ENCODE data around the gene INAFM1. TPM values are rescaled to one million over a fixed set of nuclear protein-coding genes. Genes with fewer than 3 reads are reported as not detected.

INAFM1 gene
- total and polyA plus RNA-seq, 2 experiments from 2014 or later: 1.9 to 11.9 TPM

DNA sequence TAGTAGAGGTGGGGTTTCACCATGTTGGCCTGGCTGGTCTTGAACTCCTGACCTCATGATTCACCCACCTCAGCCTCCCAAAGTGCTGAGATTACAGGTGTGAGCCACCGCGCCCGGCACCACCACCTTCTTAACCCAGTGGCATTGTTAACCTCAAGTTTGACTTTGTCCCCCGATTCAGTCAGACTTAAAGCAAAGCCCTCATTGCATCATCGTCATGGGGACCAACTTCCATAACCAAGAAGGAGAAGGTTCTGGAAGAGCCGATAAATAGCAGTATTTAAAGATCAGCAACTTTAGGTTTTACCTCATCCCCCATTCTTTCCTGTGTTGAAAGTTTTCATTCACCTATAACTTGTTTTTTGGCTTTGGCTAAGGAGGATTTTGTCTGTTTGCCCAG lies 6.7 kb upstream of the INAFM1 start:
- H3K4me2 ChIP-seq: no peak overlapping the region
- no peaks in the 10 kb centered on the region for H3K9me3 ChIP-seq (ENCODE audit: low read depth)
- no peaks in the 10 kb centered on the region for H4K20me1 ChIP-seq (ENCODE audit: insufficient read depth, poor library complexity, severe bottlenecking)
- peaks cover 6% of the 10 kb centered on the region for H3K4me1 ChIP-seq (ENCODE audit: insufficient read depth)
- H3K9me2 ChIP-seq (replicated peaks; ENCODE audit: insufficient read depth): no peaks in the 10 kb centered on the region
- WGBS (ENCODE audit: low lambda C conversion rate, missing lambda C conversion rate): 78% methylated on average over 6 of the region's 6 CpGs
- no peak for DNase-seq (ENCODE audit: low spot score)
- no peaks in the 10 kb centered on the region for H3K27me3 ChIP-seq
- peaks cover 2% of the 10 kb centered on the region for H3K79me2 ChIP-seq
- no peak overlapping the region for H3K4me3 ChIP-seq
- H3K27ac ChIP-seq: no peak overlapping the region
- H2AFZ ChIP-seq: no peak overlapping the region
- H3K36me3 ChIP-seq (replicated peaks; ENCODE audit: insufficient read depth, low read depth): no peaks in the 10 kb centered on the region
- TF ChIP-seq EZH2 (IDR thresholded peaks at IDR 0.05; ENCODE audit: borderline replicate concordance) (no peak), EZH2phosphoT487 (IDR thresholded peaks at IDR 0.05; ENCODE audit: low read depth, severe bottlenecking, unreplicated experiment) (no peak)
- TF ChIP-seq, protein P1, sequence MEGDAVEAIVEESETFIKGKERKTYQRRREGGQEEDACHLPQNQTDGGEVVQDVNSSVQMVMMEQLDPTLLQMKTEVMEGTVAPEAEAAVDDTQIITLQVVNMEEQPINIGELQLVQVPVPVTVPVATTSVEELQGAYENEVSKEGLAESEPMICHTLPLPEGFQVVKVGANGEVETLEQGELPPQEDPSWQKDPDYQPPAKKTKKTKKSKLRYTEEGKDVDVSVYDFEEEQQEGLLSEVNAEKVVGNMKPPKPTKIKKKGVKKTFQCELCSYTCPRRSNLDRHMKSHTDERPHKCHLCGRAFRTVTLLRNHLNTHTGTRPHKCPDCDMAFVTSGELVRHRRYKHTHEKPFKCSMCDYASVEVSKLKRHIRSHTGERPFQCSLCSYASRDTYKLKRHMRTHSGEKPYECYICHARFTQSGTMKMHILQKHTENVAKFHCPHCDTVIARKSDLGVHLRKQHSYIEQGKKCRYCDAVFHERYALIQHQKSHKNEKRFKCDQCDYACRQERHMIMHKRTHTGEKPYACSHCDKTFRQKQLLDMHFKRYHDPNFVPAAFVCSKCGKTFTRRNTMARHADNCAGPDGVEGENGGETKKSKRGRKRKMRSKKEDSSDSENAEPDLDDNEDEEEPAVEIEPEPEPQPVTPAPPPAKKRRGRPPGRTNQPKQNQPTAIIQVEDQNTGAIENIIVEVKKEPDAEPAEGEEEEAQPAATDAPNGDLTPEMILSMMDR (IDR thresholded peaks at IDR 0.05; ENCODE audit: poor library complexity): no peak

GRCh38 chr19:47269596-47269995 lies 5.1 kb upstream of the INAFM1 start:
- no peak overlapping the region for H3K27ac ChIP-seq
- TF ChIP-seq EZH2 (IDR thresholded peaks at IDR 0.05; ENCODE audit: borderline replicate concordance) (no peak), EZH2phosphoT487 (IDR thresholded peaks at IDR 0.05; ENCODE audit: low read depth, severe bottlenecking, unreplicated experiment) (no peak)
- TF ChIP-seq, protein P1 (IDR thresholded peaks at IDR 0.05; ENCODE audit: poor library complexity): no peak
- no peak for DNase-seq (ENCODE audit: low spot score)
- no peaks in the 10 kb centered on the region for H4K20me1 ChIP-seq (ENCODE audit: insufficient read depth, poor library complexity, severe bottlenecking)
- 94% methylated on average over 7 of the region's 7 CpGs for WGBS (ENCODE audit: low lambda C conversion rate, missing lambda C conversion rate)
- no peak overlapping the region for H3K4me2 ChIP-seq
- no peaks in the 10 kb centered on the region for H3K9me2 ChIP-seq (replicated peaks; ENCODE audit: insufficient read depth)
- H3K36me3 ChIP-seq (replicated peaks; ENCODE audit: insufficient read depth, low read depth): no peaks in the 10 kb centered on the region
- no peak overlapping the region for H2AFZ ChIP-seq
- H3K4me3 ChIP-seq: no peak overlapping the region
- H3K9me3 ChIP-seq (ENCODE audit: low read depth): no peaks in the 10 kb centered on the region
- no peaks in the 10 kb centered on the region for H3K27me3 ChIP-seq
- H3K4me1 ChIP-seq (ENCODE audit: insufficient read depth): peaks cover 6% of the 10 kb centered on the region
- H3K79me2 ChIP-seq: peaks cover 2% of the 10 kb centered on the region

DNA sequence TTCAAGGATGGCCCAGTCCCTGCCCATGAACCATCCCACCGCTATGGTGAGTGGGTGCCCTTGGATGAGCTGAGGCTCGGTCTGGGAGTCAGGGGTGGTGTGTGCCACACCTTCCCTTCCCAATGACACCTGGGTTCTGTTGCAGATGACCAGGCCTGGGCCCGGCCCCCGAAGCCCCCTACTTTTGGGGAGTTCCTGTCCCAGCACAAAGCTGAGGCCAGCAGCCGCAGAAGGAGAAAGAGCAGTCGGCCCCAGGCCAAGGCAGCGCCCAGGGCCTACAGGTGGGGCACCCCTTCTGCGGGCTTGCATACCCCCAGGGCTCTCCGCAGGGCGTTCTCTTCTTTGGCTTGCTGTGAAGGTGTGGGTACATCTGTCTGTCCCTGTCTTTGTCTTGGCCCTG lies 4.3 kb upstream of the INAFM1 start:
- Histone ChIP-seq H3K4me1 (ENCODE audit: insufficient read depth) (peaks cover 11% of the 10 kb centered on the region), H3K27ac (no peak overlapping the region), H3K36me3 (replicated peaks; ENCODE audit: insufficient read depth, low read depth) (no peaks in the 10 kb centered on the region), H3K27me3 (no peaks in the 10 kb centered on the region), H3K79me2 (peaks cover 4% of the 10 kb centered on the region), H3K4me2 (no peak overlapping the region), H3K4me3 (no peak overlapping the region), H4K20me1 (ENCODE audit: insufficient read depth, poor library complexity, severe bottlenecking) (peaks cover 6% of the 10 kb centered on the region), H2AFZ (no peak overlapping the region), H3K9me3 (ENCODE audit: low read depth) (no peaks in the 10 kb centered on the region), H3K9me2 (replicated peaks; ENCODE audit: insufficient read depth) (no peaks in the 10 kb centered on the region)
- TF ChIP-seq EZH2phosphoT487 (IDR thresholded peaks at IDR 0.05; ENCODE audit: low read depth, severe bottlenecking, unreplicated experiment) (no peak), EZH2 (IDR thresholded peaks at IDR 0.05; ENCODE audit: borderline replicate concordance) (no peak)
- TF ChIP-seq, protein P1 (IDR thresholded peaks at IDR 0.05; ENCODE audit: poor library complexity): no peak
- 96% methylated on average over 10 of the region's 10 CpGs for WGBS (ENCODE audit: low lambda C conversion rate, missing lambda C conversion rate)
- no peak for DNase-seq (ENCODE audit: low spot score)

GRCh38 chr19:47271949-47272348 lies 2.7 kb upstream of the INAFM1 start:
- H3K9me3 ChIP-seq (ENCODE audit: low read depth): no peaks in the 10 kb centered on the region
- no peaks in the 10 kb centered on the region for H3K36me3 ChIP-seq (replicated peaks; ENCODE audit: insufficient read depth, low read depth)
- 75% methylated on average over 5 of the region's 6 CpGs for WGBS (ENCODE audit: low lambda C conversion rate, missing lambda C conversion rate)

More at GRCh38 chr19:47271949-47272348, 2.7 kb upstream of the INAFM1 start:
- H4K20me1 ChIP-seq (ENCODE audit: insufficient read depth, poor library complexity, severe bottlenecking): peaks cover 10% of the 10 kb centered on the region
- no peaks in the 10 kb centered on the region for H3K27me3 ChIP-seq
- H3K4me3 ChIP-seq: no peak overlapping the region
- no peak overlapping the region for H3K4me2 ChIP-seq
- DNase-seq (ENCODE audit: low spot score): no peak
- peaks cover 15% of the 10 kb centered on the region for H3K4me1 ChIP-seq (ENCODE audit: insufficient read depth)
- H3K9me2 ChIP-seq (replicated peaks; ENCODE audit: insufficient read depth): no peaks in the 10 kb centered on the region
- TF ChIP-seq EZH2 (IDR thresholded peaks at IDR 0.05; ENCODE audit: borderline replicate concordance): no peak
- TF ChIP-seq EZH2phosphoT487 (IDR thresholded peaks at IDR 0.05; ENCODE audit: low read depth, severe bottlenecking, unreplicated experiment): no peak
- TF ChIP-seq, protein P1 (IDR thresholded peaks at IDR 0.05; ENCODE audit: poor library complexity): no peak
- H2AFZ ChIP-seq: no peak overlapping the region
- H3K27ac ChIP-seq: no peak overlapping the region
- H3K79me2 ChIP-seq: peaks cover 9% of the 10 kb centered on the region
